Erythroblast (primary cell): ENCODE results near the gene PLCH2.

ENCODE experiments used
- GATA1 ChIP-seq: IDR thresholded peaks from 2 replicates; pipeline ENCODE4 v1.6.1; 2011; ENCODE audit warnings: low read depth, mild to moderate bottlenecking, control low read depth, low read length, moderate library complexity
- POLR2A ChIP-seq: IDR thresholded peaks from 2 replicates; pipeline ENCODE4 v1.6.1; 2011; ENCODE audit warnings: mild to moderate bottlenecking, low read length

- TF ChIP-seq POLR2A (no peak), GATA1 (no peak)
Observed at GRCh38 chr1:2443277-2444137, 32.6 kb upstream of the PLCH2 start.
